ENCODE results near the gene TNFRSF11A.

TNFRSF11A gene

DNA sequence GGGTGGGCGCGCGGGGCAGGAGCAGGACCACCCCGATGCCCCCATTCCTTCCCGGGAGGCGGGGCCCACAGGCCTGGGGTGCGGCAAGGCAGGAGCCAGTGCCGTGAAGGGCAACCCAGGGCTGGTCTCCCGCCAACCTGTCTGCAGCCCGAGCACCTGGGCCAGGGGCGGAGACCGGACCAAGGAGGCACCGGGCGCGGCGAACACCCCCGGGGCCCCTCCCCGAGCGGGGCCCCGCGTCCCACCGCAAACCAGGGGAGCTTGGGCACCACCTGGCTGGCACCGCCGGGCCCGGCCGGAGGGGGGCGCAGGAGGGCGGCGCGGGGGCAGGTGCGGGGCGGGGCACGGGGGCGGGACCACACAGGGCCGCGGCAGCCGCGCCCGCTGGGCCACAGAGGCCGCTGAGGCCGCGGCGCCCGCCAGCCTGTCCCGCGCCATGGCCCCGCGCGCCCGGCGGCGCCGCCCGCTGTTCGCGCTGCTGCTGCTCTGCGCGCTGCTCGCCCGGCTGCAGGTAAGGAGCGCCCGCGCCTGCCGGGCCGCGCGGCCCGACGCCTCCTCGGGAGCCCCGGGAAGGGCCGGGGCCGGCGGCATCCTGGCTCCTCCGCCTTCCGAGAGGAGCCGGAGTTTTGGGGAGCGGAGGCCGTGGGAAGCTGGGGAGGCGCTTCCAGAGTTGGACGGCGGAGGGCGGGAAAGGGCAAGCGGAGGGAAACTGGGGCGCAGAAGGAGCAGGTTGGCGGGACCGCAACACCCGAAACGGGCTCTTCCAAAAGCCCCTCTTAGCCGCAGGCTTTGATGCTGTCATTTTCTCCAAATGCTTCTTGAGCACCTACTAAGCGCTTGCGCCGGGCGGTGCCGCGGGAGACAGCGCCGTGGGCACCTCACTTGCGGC, at the start of gene TNFRSF11A:
Gene TNFRSF11A (plus strand): TSS at position 394 of the 889 bp plus-strand sequence. CDS start 43 bp downstream, at position 437.
- in situ Hi-C loops (cut with HindIII; ENCODE audit: low sequenced_read_pairs), result no loop called here

DNA sequence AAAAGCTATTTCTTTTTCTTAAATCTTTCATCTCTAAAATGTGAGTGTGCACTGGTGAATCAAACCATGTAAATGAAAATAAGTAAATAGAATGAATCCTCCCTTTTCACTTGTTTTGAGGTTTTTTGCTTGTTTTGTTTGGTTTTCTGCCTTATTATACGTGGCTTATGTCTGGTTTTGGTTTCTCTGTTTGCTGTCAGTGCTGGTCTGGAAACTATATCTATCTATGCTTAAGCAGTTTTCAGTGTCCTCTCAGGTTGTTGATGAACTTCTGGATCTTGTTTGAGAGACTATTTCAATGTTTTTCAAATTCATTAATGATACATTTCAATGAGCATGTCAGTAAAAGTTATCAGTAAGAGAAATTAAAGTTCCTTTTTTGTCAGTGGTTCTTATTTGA, 48.1 kb upstream of the TNFRSF11A start:
- in situ Hi-C loops (cut with HindIII; ENCODE audit: low sequenced_read_pairs), result no loop called here

DNA sequence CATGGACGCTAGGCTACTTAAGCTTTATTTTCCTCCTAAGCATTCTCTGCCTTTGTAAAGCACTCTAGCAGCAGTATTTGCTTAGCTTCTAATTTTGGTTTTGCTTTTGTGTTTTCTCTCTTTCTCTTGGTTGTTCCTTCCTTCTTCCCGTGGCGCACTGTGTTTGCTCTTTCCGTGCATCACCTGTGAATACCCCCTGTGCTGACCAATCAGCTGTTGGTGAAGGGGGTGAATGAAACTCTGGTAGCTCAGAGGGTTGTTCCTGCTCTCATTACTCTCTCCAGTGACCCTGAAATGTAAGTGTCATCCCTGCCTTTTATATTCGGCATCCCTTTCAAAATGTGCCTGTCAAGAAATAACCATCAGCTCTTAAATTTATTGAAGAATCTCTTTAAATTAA, 45.5 kb upstream of the TNFRSF11A start:
- in situ Hi-C loops (cut with HindIII; ENCODE audit: low sequenced_read_pairs), result no loop called here

DNA sequence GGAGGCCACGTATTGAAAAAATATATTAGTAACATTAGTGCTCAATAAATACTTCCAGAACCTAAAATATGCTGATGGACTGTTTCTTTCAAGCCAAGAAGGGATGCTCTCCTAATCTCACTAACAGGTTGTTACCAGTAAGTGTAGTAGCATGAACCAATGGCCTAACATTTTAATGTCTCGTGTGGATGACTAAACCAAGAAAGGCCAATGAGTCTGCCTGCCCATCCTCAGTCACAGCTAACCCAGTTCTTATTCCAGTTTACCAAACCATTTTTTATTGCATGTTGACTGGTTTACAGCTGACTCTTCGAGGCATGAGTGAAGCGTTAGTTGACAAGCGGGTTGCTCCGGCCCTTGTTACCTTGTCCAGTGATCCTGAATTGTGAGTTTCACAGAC, 45.1 kb upstream of the TNFRSF11A start:
- in situ Hi-C loops (cut with HindIII; ENCODE audit: low sequenced_read_pairs), result no loop called here

DNA sequence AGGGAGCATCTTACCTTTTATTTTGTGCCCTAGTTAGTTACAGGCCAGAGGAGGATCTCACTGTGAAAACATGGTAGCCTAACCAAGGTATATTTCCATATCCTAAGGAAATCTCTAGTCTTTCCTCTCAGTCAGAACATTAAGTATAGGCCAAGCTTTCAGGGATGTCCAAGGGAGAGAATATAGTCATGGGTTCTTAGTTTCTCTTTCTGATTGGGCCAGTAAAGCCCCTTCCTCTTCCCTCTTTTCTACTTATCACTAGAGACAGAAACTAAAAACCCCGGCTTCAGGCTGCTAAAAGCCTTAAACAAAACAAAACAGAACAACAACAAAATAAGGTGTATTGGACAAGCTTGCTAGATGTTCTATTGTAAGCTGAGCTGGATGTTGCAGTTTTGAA, 44.3 kb upstream of the TNFRSF11A start:
- in situ Hi-C loops (cut with HindIII; ENCODE audit: low sequenced_read_pairs), result no loop called here

DNA sequence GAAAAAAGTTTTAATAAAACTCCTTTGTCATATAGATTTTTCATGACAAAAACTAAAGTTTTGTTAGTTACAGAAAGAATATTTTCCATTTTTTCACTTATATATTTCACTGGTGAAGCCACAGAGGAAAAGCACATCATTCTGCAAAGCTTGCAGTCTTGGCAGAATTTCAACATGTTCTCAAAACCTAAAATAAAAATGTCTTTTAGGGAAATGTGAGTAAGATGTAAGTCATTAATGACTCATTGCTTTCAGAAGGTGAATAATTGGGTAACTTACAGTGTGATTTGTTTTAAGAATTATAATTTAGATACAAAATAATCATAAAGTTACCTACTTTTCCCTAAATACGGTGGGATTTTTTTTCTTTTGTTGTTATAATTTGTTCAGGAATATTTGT, 43.4 kb upstream of the TNFRSF11A start:
- in situ Hi-C loops (cut with HindIII; ENCODE audit: low sequenced_read_pairs), result no loop called here

DNA sequence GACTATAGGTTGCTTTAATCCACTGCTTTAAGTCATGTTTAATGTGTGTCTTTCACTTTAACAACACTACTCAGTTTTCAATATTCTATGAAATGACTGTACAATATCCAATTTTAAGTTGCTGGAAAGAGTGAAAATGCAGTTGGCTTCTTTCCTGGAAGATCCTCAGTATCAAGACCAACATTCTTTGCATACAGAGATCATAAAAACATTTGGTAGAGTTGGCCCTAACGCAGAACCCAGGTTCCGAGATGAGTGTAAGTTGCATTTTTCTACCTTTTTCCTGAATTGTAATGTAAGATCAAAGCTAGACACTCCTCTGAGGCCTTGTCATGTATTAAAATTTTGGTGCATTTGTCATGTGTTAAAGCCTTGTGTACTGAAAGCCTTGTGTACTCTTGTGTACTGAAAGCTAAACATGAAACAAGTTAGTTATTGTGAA, 42.9 kb upstream of the TNFRSF11A start:
- in situ Hi-C loops (cut with HindIII; ENCODE audit: low sequenced_read_pairs), result no loop called here

DNA sequence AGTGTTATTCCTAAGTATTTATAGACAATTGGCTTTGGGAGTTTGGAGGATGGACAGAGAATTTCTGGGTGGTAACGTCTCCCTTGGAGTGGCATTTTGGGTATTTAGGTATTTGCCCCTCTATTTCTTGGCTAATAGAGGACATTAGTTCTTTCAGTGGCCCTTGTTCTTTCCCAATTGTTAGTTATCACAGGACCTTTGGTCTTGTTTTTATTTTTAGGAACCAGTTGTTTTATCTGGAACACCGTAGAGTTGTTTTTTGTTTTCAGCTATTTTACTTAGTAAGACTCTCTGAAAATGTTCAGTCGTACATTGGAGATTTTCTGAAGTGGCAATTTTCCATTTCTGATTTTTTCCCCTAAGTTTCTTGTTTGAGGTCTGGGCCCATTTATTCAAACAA, 40.5 kb upstream of the TNFRSF11A start:
- in situ Hi-C loops (cut with HindIII; ENCODE audit: low sequenced_read_pairs), result no loop called here

DNA sequence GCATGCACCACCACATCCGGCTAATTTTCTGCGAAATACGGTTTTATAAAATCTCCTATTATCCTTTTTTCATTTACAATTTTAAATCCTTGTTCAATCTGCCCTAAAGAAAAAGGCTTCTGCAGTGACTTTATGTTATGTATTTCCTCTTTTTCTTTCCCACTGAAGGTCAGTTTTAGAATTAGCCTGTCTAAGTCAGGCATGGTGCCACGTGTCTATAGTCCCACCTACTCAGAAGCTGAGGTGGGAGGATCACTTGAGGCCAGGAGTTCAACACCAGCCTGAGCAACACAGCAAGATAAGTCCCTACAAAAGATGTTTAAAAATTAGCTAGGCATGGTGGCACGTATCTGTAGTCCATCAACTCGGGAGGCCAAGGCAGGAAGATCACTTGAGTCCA, 39.8 kb upstream of the TNFRSF11A start:
- in situ Hi-C loops (cut with HindIII; ENCODE audit: low sequenced_read_pairs), result no loop called here

DNA sequence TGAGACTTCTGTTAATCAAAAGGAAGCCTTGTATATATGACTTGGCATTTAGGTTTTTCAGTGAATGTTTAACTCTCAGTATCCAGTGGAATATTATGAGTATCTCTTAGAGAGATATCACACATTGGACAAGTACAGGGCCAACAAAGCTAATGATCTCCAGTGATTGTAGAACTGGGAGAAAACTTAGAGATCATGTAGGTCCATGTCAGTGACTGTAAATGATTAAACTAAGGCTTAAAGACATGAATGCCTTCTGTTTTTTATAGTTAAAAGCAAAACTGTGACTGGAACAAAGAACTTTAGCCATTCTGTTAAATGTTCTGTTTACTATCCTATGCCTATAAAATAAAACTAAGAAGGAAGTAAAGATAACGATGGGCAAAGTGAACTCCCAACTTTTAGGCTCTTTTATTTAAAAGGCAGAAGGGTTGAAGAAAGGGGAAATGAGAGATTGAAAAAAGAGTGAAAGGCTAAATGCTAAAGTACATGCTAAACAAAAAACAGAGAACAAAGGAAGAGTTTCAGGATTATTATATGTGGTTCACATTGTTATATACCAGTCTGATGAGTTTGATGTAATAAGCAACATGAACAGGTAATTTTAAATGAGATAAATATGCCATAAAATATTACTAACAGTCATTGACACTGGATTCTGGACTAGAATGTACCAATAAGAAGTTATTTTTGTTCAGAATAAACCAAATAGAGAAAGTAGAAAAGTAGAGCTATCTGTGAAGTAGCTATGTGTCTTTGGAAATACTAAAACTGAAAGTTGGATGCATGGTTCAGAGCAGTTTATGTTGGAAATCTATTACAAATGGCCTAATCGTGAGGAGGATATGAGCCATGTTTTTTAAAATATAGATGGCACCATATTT, 37.1 kb upstream of the TNFRSF11A start:
- in situ Hi-C loops (cut with HindIII; ENCODE audit: low sequenced_read_pairs), result no loop called here

DNA sequence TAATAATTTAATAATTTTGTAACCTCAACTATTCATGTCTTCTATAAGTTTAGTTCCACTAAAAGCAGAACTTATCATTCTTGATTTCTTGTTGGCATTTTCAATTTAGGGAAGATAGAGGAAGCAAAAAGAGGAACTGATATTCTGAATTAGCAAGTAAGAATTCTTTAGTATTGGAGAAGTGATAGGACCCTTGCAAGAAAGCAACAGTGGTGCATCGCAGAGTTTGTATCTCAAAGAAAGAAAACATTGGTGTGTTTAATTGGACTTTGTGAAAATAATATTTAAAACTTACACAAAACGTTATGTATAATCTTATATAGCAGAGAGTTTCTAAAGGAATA, 36.5 kb upstream of the TNFRSF11A start:
- in situ Hi-C loops (cut with HindIII; ENCODE audit: low sequenced_read_pairs), result no loop called here

DNA sequence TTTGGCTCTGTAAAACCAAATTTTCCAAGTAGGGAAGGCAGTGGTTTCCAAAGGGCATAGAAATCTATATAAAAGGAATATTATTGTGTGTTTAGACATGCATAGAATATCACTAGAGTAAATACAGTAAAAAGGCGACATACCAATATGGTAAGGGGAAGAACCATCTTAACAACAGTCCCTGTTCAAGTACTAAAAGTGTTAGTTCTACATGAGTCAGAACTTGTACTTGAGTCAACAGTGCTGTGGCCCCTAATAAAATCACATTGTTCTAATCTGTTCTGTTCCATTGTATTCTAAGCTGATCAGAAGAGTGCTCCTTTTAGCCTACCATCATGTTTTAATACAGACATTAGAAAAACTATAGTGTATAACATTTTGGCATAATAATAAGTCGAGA, 36.1 kb upstream of the TNFRSF11A start:
- in situ Hi-C loops (cut with HindIII; ENCODE audit: low sequenced_read_pairs), result no loop called here

DNA sequence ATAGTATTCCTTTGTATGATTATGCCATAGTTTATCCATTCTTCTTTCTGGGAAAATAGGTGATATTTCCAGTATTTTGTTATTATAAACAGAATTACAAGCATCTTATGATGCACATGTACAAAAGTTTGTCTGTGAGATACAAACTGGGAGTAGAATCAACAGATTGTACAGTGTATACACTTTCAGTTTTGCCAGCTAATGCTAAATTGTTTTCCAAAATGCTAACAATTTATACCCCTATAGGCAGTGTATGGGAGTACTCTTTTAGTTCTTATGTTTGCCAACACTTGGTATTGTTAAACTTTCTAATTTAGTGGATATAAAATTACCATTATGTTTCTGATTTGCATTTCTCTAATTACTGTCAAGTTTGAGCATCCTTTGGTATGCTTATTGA, 31.0 kb upstream of the TNFRSF11A start:
- in situ Hi-C loops (cut with HindIII; ENCODE audit: low sequenced_read_pairs), result no loop called here

DNA sequence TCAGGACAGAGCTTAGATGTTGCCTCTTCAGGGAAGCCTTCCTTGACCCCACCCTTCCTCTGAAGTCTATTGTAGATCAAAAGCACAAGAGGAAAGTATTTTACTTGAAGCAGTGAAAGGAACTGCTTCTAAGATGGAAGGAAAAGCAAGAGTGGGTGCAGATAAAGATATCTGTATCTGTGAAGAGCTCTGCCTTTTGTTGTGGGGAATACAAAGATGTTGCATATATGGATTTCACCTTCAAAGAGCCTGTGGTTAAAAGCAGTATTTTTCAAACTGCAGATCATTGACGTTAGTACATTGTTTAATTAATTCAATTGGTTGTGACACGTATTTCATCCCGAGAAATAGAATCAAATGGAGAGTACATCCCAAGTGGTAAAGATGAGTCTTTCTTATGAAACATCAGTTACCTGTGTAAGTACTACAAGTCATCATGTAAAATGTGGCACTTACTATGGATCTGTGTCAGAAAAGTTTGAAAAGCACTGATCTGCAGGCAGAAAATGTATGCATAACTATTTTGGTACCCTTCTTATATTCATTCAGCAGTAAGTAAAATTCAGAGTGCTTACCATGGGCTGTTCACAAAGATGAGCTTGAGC, 24.6 kb upstream of the TNFRSF11A start:
- in situ Hi-C loops (cut with HindIII; ENCODE audit: low sequenced_read_pairs), result no loop called here

DNA sequence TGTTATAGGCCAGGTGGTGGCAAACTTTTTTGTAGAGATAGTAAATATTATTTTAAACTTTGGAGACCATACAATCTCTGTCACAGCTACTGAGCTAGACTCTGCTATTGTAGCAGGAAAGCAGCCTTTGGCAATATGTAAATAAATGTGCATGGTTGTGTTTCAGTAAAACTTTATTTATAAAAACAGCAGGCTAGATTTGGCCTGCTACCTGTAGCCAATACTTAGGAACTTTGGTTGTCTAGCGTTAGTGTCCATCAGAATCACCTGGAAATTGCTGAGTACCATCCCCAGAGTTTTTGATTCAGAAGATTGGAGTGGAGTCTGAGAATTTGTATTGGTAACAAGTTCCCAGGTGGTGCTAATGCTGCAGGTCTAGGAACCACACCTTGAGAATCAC, 23.8 kb upstream of the TNFRSF11A start:
- in situ Hi-C loops (cut with HindIII; ENCODE audit: low sequenced_read_pairs), result no loop called here

DNA sequence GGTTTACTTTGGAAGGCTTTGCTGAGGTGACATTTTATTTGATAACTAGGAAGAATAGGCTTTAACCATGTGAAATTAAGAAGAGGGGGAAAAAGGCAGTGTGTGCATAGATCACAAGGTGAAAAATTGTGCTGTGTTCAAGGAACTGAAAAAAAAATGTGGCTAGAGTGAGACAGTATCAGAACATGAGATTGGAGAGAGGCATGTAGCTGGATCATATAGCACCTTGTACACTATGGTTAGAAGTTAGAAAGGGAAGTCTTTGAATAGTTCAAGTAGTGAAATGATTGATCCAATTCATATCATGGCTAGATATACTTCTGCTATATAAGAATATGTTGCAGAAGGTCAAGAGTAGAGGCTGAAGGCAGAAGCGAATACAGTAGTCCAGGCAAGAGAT, 12.3 kb upstream of the TNFRSF11A start:
- in situ Hi-C loops (cut with HindIII; ENCODE audit: low sequenced_read_pairs), result no loop called here

DNA sequence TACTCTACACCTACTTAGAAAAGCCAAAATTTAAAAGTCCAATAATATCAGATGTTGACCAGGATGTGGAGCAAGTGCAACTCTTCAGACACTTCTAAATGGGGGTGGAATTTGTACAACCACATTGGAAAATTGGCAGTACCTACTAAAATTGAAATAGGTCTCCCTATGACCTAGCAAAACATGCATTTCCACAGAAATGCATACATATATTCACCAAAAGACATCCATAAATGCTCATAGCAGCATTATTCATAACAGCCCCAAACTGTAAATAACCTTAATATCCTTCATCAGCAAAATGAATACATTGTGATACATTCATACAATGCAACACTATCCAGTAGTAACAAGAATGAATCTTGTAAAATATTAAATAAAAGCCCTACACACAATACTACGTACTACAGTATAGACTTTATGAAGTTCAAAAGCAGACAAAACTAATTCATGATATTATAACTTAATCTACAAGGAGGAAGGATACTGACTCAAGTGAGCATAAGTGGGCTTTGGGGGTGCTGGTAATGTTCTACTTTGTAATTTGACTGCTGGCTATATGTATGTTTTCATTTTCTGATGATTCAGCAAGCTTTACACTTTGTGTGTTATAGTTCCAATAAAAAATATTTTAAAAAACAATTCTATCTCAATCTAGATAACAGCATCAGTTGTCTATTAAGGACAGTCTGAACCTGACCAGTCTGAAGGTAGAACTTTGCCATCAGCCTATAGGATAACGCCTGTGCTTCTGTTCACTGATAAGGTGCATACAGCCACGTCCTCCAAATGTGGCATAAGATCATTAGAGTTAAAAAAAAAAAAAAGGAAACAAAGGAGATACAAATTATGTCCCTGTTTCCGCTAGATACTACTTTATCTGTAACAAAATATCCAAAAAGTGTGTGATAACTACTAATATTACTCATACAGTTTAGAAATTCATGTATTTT, 6.6 kb upstream of the TNFRSF11A start:
- in situ Hi-C loops (cut with HindIII; ENCODE audit: low sequenced_read_pairs), result no loop called here

DNA sequence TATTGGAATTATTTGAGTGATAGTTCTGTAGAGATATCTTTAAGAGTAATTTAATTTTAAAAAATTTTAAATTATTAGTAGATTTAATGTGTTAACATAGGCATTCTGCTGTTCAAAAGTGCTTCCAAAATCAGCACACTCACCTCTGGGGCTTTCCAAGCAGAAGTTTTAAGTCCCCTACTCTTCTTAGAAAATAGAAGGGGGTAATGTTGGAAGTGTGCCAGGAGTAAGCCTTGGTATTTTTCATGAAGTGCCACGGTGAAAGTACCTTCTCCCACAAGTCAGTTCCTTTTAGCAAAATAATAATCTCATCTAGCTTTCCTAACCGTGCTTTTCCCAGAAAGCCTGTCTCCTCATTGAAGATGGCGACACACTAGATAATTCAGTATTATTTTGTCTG, 3.9 kb upstream of the TNFRSF11A start:
- in situ Hi-C loops (cut with HindIII; ENCODE audit: low sequenced_read_pairs), result no loop called here

DNA sequence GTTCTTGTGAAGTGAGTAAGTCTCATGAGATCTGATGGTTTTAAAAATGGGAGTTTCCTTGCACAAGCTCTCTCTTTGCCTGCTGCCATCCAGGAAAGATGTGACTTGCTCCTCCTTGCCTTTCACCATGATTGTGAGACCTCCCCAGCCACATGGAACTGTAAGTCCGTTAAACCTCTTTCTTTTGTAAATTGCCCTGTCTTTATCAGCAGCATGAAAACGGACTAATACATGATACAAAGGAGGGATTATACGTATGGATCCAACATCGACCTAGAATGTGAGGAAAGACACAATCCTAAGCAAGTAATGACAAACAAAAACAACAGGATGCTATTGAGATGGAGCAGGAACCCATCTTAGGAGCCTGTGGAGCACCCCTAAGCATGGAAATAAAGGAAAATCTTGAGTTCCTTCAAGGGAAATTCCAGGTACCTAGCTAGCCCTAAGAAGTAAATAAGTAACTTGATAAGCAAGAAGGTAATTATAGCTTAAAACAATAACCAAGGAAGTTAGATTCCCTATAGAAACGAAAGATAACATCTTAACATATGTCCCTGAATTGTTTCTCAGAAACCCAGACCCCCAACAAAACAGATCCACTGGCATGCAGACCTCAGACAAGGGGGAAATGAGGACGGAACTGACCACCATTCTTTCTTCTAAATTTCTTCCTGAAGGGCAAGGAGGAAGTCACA, 1.5 kb upstream of the TNFRSF11A start:
- in situ Hi-C loops (cut with HindIII; ENCODE audit: low sequenced_read_pairs), result no loop called here
